Activated CD4-positive, alpha-beta T cell treated with anti-CD3 and anti-CD28 coated beads, Interleukin-2, amount 50 U/mL, for 1 hour (primary cell): ENCODE measurements around the gene MSI2.

Experiments used
- DNase-seq: peaks from one replicate; pipeline ENCODE4 v3.0.0-alpha.2; 2020

The MSI2 gene

DNA sequence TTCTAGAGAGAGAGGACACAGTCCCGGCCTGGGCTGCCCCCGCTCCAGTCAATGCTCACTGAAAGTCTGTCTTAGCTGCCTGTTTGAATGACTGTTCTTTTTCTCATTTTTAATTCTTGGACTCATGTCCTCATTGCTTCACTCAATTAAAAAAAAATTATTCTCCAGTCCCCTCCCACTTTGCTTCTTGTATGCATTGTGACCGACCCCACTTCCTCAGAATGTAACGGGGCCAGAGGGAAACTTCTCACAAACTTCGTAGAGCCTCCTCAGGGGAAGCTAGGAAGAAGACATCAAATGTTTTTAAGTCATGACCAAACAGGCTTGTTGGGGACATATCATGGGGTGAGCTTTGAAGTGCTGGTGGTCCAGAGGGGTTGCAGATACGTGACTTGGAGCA is 375.5 kb downstream of the MSI2 start:
- no peak for DNase-seq

DNA sequence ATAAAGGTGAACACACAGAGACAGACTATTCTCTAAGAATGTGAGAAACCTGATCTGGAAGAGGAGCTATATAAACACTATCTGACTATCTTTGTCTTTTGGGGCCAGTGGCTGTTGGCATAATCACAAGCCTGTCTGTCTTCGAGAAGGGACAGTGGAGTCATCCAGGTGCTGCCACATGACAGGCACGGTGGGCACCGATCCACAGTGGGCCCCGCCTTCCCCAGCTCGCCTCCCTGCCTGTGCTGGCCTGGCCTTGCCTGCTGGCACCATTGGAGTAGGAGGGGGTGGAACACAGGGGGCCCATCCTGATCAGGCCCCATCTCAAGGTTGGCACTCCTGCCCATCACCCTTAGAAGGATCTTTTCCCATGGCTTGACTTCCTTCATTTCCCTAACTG is 376.0 kb downstream of the MSI2 start:
- DNase-seq: no peak

DNA sequence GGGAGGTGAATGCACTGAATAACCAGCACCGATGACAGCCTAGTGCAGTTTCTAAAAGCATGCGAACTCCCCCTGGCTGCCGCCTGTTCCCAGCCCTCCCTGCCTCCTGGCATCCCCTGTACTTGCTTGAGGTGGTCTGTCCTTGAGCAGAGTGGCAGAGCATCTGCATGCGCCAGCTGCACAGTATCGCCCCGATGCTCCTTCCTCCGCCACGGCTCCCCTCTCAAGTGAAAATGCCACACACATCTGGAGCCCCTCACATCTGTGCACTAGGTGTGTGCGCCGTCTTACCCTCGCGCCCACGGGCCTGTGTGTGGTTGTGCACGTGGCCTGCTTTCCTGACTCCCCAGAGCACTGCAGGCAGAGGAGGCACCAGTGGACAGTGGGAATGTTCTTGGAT is 376.9 kb downstream of the MSI2 start:
- DNase-seq: no peak

DNA sequence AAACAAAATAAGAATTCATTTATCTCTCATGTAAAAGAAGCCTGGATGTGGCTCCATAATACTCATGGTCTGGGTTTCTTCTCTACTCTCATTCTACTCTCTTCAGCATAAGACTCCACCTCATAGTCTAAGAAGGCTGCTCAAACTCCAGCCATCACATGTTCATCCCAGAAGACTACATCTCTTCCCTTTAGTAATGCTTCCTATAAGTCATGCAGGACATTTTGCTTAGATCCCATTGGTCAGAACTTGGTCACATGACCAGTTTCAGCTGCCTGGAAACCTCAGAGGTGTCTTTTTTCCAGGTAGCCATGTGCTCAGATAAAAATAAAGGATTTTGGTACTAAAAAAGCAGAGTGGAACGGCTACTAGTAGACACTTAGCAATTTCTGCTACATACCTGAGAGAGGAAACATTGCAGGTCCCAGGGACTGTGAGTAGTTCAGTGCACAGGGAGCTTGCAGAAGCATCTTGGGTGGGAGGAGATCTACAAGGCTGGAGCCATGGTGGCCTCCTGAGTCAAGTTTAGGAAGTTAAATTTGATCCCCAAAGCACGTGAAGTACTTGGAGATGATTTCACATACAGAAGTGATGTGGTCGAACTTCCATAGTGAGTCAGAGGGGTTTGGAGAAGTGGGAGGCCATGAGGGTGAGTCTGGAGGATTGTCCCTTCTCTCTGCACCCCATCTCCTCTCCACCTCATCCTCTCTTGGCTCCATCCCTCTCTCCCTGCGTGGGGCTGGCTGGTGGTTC is 378.6 kb downstream of the MSI2 start:
- DNase-seq: no peak

DNA sequence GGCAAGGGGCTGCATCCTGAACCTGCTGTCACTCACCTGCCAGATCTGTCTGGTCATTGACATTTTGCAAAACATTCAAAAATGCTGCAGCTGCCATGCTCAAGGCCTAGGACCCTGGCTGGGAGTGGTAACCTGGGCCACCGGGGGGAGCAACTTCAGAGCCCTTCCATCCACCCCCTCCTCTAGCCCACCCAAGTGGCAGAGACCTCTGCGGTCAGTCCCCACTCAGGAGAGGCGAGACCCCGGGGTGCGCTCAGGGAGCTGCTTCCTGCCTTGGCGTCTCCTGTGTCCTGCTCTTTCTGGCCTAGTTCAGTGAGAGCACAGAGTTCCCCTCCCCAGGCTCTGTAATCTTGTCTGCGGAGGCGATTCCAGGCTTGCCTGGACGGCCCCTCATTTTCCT is 380.0 kb downstream of the MSI2 start:
- DNase-seq: no peak

DNA sequence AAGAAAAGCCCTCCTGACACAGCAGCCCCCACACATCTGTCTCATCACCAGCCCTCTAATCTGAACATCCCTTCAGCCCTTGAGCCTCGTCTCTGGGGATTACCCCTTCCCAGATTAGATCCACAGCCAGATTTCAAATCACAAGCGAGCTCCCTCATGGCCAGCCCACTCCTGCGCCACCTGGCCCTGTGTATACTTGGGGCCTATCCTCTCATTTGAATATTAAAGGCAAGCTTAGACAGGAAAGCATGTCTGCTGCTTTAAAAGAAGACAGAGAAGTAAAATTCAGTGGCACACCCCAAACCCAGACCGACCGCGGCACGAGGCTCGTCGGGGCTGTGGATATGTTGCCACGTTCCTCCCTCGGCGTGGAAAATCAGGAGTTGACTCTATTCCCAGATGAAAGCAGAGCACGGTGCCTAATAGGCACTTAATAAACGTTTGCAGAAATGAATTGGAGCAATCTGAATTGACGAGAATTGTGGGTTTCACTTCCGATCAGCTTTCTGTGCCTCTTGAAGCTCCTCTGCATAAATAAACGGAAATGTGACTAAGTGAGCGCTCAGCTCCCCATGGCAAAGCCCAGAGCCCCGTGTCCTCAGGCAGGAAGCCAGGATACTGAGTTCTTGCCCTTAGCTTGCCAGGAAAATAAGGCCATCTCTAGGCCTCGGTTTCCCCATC is 380.8 kb downstream of the MSI2 start:
- no peak for DNase-seq

DNA sequence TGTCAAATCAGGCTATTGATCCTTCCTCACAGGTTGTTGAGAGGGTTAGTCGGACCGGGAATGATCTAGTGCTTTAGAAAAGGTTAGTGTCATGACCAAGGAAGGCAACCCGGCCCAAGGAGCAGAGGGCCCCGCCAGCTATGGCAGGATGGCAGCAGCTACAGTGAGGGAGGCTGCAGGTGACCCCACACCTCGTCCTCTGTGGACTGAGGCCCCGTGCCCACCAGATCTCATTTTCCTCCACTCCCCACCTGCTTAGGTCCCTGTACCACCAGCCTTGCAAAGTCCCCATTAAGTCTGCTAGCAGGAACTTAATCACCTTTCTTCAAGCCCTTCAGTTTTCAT is 381.3 kb downstream of the MSI2 start:
- DNase-seq: no peak

DNA sequence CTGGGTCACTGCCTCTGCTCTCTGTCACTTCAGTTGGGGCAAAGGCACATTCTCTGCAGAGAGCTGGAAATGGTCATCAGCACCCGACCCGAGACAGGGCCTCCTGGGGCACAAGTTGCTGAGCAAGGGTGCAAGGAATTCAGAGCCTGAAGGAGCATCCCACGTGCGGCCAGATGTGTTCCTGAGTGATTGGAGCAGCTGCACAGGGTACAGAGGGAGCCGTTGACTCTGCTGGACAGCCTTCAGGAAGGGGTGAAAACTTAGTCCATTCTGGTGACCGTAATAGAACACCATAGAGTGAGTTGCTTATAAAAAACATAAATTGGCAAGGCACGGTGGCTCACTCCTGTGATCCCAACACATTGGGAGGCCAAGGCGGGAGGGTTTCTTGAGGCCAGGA is 382.0 kb downstream of the MSI2 start:
- no peak for DNase-seq

DNA sequence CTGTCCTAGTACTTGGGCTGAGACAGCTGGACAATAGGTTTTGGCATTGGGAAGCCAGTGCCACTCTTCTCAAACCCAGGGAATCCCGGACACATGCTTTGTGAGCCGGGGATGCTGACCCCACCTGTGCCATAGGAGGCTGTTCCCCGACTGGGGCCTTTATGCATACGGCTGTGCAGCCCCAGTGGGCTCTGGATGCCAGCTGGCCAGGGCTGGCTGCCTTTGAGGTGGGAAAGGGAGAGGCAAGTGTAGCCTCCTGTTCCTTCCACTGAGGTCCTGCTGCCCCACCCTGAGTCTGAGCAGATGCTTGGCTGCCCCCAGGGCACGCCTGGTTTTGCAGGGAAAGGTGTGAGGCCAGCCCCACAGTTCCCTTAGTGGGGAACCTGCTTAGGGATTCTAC is 383.1 kb downstream of the MSI2 start:
- DNase-seq: no peak

DNA sequence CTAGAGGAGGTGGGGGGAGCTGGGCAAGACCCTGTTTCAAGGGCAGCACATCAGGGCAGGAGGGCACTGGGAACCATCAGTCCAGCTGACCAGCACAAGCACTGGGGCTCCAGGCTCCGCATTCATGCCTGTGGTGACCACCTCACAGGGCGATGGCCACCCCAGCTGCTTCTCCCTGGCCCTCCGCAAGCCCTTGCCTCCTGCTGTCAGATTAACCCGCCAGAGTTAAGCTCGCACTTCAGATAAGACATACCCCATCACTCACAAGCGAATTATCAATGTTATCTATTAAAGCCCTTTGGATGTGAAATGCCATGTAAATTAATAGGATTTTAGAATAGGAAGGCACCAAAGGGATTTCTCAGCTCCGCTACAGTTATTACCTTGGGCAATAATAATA is 383.8 kb downstream of the MSI2 start:
- DNase-seq: no peak

DNA sequence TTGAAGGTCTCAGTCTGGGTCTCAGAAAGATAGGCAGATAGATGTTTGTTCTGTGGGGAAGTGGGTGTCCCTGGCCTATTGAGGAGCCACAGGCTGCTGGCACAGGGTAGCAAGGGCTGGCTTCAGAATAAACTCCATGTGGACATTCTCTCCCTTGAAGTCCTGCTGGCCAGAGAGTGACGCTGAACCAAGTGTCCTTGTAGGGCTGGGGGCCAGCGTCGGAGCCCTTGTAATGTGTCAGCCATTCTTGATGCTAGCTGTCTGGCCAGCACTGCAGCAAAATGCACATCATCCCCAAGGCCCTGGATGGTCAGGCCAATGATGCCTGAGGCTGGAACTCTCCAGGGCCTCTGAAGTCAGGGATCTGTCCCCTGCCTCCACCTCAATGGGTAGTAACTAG is 385.4 kb downstream of the MSI2 start:
- DNase-seq: no peak

DNA sequence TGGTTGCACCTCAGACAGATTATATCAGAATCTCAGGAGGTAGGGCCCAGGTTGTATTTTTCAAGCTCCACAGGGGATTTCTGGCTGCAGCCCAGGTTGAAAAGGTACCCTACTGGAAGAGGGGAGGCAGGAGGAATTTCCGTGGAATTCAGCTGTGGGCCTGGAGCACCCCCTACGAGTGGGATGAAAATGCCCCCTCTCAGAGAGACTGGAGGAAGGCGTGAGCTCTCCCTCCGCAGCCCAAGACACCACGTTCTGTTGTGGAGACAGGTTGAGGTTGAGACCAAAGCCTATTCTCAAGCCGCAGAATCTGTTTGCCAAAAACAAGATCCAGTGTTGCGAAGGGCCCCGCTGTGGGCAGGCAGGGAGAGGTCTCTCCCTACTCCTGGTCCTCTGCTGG is 386.7 kb downstream of the MSI2 start:
- DNase-seq: no peak

DNA sequence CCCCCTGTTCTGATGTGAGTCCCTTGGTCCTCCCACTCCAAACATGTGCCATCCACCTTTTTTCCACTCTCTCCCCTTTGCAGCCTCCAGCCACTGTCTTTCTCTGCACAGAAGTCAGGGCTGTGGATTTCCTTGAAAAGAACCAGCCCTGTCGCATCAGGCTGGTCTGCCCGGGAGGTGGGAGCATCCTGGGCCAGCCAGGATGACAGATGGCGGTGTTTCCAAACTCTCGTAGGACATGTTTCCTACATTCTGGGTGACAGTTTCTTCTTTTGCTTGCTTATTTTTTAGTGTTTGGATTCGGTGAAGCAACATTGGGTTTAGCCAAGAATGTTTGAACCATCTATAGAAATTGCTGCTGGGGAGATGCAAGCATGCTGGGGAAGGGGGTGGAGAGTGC is 388.0 kb downstream of the MSI2 start:
- no peak for DNase-seq

DNA sequence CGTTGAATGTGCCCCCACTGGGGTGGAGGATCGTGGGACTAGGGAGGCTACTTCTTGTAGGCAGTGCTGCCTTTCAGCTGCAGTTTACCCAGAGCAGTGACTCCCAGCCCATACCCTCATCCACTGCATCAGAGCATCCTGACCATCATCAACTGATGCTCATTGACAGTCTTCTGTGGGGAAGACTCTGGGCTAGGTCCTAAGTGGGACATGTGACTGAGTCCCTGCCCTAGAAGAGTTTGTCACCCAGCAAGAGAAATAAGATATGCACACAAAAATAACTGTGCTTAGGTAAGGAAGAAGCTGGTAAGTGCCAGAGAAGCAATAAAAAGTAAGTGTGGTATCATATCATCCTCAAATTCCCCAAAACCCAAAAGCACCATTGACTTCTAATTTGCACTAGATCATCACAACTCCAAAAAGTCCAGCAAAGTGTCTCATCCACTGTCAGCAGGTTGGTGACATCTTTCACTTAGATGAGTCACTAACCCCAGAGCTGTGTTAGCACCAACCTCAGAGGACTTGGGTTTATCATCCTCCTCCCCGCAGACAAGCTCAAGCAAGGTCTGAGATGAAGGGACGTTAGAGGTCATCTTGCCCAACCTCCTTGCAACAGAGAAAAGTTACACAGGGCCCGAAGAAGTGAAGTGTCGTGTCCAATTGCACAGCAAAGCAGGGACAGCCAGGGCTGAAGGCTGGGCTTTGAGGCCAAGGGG is 389.8 kb downstream of the MSI2 start:
- DNase-seq: no peak

DNA sequence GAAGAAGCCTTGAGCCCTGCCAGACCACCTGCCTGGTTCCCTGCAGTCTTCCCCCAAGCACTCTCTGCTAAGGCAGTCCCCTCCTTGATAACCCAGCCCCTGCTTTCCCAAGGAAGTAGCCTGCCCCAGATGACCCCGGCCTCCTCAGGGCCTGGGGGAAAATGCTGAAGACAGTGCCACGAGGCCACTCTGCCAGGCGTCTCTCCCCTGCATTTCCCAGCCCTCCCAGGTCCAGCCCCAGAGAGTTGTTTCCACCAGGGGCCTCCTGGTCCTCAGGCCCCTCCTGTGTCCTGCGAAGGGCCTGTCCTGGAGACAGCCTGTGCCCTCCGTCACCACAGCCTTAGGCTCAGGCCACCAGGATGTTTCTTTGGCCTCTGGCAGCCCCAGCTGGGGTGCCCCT is 392.4 kb downstream of the MSI2 start:
- DNase-seq: no peak

DNA sequence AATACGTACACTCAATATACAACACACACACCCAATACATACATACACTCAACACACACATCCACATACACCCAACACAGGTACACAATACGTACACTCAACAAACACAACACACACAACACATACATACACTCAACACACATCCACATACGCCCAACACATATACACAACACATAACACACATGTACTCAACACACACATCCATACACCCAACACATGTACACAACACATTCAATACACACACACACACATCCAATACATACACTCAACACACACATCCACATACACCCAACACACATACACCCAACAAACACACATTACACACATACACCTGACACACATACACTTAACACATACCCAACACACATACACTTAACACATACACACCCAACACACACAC is 392.9 kb downstream of the MSI2 start:
- DNase-seq: no peak

DNA sequence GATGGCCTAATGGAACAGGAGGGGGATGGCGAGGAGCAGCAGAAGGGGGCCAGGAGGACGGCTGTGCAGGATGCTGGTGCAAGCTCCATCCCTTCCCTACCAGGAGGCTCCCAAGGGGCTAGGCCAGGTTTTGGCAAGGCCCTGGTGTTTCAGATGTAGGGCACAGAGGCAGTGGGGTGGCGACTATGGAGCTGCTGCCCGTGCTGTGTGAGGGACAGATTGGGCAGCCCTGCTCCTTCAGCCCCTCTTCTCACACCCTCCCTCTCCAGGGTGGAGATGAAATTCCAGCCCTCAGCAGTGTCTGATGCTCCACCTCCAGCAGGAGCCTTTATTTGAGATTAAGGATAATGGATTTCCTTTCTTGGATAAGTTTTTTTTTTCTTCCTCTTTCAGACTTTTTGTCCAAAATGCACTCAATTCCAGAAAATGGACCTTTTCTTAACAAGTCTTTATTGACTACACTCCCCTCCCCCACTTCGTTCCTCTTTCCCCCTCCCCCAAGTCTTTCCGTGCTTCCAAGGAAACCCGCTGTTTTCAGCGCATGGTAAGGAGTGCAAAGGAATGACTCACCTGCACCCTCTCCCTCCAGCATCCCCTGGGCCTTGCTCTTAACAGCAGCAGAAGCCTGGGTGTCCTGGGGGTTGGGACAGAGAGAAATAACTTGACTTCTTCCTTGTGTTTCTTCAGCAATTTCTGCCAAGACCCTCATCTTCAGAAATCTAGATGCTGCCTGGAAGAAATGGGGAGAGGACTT is 393.6 kb downstream of the MSI2 start:
- DNase-seq: no peak

DNA sequence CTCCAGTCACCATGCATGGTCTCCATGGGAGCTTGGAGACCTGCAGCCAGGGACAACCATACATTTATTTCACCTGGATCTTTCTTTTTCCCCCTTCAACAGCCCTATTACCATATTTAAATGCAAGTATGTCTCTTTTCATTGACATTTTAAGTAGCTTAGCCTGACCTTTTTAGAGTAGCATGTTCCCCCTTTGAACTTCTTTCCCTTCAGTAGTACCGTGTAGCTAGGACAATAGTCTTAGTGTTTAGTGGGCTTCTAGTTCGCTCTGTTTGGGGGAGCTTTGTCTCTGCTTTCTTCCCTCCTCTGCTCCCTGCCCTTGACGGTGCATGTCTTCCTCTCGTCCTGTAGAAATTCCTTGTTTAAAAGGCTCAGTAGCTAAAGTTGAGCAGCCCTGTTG is 394.2 kb downstream of the MSI2 start:
- no peak for DNase-seq

DNA sequence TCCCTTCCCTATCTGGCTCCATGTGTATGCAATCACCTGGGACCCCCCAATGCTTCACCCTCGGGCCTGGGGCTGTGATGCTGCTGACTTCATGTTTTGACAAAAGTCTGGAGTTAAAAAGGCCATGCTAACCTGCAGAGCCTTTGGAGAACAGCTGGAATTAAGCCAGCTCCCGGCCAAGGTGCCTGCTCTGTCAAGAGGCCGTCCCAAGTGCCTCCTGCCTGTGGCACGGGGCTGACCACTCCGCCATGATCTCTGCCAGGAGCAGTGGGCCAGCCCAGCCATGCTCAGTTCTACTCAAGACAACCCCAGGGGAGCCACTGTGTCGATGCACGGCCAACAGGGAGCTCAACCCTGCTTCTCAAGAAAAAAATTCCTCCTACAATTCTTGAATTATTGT is 395.1 kb downstream of the MSI2 start:
- no peak for DNase-seq

DNA sequence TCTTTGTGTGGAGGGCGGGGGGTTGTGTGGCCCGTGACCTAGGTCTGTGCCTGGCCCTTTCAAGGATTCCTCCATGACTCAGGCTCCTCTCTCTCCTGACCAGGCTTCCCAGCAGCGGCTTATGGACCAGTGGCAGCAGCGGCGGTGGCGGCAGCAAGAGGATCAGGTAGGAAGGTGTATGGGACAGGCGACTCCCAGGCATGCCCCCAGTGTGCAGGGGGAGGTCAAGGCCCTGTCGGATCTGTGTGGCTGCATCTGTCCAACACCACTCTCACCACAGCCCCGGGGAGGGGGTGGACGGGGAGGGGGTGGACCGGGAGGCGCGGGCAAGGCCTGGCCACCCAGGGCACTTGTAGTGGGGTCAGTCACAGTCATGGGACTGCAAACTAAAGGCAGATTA is 395.7 kb downstream of the MSI2 start:
- DNase-seq: no peak

DNA sequence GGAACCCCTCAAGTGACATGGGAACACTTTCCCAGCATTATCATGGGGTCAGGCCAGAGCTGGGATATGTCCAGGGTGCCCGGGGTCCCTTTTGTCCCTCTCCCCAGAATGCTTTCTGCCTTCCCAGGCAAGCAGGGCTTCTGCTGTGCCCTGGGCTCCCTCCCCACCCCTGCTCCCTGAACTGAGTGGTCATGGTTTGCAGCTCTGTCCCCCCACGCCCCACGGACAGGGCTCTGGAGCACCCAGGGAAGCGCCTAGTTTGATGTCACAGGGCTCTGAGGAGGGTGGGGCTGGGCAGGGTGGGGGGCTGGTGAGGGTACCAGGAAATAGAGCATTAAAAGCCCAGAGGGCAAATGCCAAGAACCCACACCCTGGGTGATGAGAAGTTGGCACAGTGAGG is 396.5 kb downstream of the MSI2 start:
- DNase-seq: no peak

DNA sequence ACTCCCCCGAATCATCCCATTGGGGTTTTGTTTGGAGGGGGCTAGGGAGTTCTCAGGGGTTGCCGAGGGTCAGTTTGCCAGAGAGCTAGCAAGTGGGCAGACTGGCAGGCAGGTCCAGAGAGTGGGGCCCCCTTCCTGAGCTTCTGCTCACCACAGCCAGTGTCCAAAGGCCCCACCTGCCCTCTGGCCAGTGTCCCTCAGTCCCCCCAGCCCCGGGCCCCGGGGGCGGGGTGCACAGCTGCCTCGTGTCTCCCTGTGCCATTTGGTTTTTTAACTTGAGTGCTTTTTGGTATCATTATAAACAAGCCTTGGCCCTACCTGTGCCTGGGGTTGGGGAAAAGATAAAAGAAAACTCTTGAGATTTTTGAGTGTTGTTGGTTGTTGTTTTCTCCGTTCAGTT is 397.0 kb downstream of the MSI2 start:
- DNase-seq: no peak

DNA sequence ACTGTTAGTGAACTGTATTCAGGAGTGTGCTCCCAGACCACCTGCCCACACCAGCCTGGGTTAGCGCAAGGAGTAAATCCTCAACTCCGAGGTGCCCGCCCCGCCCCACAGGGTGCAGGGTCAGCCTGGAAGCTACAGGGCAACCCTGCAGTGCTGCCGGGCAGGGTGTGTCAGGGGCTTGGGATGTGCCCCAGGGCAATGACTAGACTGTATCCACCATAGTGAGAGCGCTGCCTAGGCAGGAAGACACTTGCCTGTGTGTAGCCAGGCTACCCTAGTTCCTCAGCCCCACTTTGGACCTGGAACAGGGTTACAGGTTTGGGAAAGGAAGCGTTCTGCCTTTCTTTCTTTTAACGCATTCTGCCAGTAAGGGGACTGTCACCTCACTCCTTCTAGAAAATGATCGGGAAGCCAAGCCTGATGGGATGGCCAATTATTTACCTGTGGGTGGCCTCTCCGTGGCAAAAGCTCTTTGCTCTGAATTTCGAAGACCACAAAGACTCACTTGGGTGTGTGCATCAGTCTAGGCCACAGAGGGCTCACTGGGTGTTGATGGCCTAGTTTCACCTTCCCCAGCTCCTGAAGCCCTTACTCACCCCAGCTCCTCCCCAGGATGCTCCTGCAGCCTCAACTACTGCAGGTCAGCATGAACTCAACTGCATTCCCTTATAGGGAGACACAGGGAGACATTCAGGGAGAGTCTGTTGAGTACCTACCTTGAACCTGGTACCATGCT is 397.9 kb downstream of the MSI2 start:
- DNase-seq: no peak
